ENCODE results near the gene ITGB3BP. TPM values are rescaled to one million over a fixed set of nuclear protein-coding genes. Genes with fewer than 3 reads are reported as not detected.

The ITGB3BP gene
- total RNA-seq, 1 experiment from 2014 or later: 23.6 TPM

DNA sequence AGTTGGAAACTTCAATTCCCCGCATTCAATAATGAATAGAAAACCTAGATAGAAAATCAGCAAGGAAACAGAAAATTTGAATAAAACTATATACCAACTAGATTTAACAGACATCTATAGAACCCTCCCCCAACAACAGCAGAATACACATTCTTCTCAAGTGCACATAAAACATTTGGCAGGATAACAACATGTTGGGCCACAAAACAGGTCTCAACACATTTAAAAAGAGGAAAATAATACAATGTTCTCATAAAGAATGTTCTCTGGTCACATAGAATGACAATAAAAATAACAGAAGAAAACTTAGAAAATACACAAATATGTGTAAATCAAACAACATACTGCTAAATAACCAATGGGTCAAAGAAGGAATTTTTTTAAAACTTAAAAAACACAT, 24.9 kb downstream of the ITGB3BP start:
- intact Hi-C loops (cut with micrococcal nuclease; ENCODE audit: unreplicated experiment): no loop called here
- POLR2A ChIA-PET: no interaction called here

DNA sequence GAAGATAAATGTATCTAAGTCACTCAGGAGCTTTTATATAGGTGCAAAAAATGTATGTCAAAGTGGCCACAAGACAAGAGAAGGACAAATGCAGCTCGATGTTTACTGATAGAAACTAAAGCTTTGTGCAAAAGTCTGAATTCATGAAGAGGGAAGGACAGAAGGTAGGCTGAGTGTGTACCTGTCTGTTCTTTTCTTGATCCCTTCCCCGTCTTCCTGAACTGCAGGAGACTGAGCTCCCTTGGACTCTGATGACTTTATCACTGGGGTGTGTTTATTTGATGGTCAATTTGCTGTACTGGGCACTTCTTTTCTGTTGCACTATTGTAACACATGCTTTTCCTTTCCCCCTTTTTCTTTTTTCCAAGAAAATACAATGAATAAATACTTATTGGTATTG, 25.4 kb downstream of the ITGB3BP start:
- POLR2A ChIA-PET: no interaction called here
- no peak overlapping the region for H3K4me3 Mint-ChIP-seq (ENCODE audit: unreplicated experiment)
- no TSS peak for BruUV-seq (replicated peaks)
- CTCF ChIA-PET: no interaction called here
- no peaks in the 10 kb centered on the region for H3K4me1 Mint-ChIP-seq (ENCODE audit: low read depth, unreplicated experiment)
- Histone ChIP-seq H3K4me3 (ENCODE audit: low read depth, low read length) (no peak overlapping the region), H3K27me3 (replicated peaks; ENCODE audit: control insufficient read depth, insufficient read depth, low read length) (no peaks in the 10 kb centered on the region), H3K36me3 (ENCODE audit: control insufficient read depth, insufficient read depth, low read length) (no peaks in the 10 kb centered on the region), H3K4me1 (no peaks in the 10 kb centered on the region), H3K9me3 (no peaks in the 10 kb centered on the region)
- TF ChIP-seq, protein P1, sequence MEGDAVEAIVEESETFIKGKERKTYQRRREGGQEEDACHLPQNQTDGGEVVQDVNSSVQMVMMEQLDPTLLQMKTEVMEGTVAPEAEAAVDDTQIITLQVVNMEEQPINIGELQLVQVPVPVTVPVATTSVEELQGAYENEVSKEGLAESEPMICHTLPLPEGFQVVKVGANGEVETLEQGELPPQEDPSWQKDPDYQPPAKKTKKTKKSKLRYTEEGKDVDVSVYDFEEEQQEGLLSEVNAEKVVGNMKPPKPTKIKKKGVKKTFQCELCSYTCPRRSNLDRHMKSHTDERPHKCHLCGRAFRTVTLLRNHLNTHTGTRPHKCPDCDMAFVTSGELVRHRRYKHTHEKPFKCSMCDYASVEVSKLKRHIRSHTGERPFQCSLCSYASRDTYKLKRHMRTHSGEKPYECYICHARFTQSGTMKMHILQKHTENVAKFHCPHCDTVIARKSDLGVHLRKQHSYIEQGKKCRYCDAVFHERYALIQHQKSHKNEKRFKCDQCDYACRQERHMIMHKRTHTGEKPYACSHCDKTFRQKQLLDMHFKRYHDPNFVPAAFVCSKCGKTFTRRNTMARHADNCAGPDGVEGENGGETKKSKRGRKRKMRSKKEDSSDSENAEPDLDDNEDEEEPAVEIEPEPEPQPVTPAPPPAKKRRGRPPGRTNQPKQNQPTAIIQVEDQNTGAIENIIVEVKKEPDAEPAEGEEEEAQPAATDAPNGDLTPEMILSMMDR (IDR thresholded peaks at IDR 0.05; ENCODE audit: insufficient read depth in 1 of 2, low read depth in 1 of 2, low read length in 1 of 2, severe bottlenecking in 1 of 2, unreplicated experiment in 1 of 2): no peak
- H3K9me3 Mint-ChIP-seq (ENCODE audit: unreplicated experiment): no peaks in the 10 kb centered on the region
- no peak for DNase-seq
- H3K27me3 Mint-ChIP-seq (ENCODE audit: insufficient read depth, unreplicated experiment): no peaks in the 10 kb centered on the region
- no peaks in the 10 kb centered on the region for H3K36me3 Mint-ChIP-seq (ENCODE audit: insufficient read depth, unreplicated experiment)
- intact Hi-C loops (cut with micrococcal nuclease; ENCODE audit: unreplicated experiment): no loop called here
- no peak overlapping the region for H3K27ac Mint-ChIP-seq (ENCODE audit: unreplicated experiment)

More for the DNA sequence above, 24.9 kb downstream of the ITGB3BP start:
- no peak for DNase-seq
- no peak overlapping the region for H3K4me3 ChIP-seq (ENCODE audit: low read depth, low read length)
- CTCF ChIA-PET: no interaction called here
- Mint-ChIP-seq H3K27me3 (ENCODE audit: insufficient read depth, unreplicated experiment) (no peaks in the 10 kb centered on the region), H3K27ac (ENCODE audit: unreplicated experiment) (no peak overlapping the region), H3K4me1 (ENCODE audit: low read depth, unreplicated experiment) (no peaks in the 10 kb centered on the region), H3K4me3 (ENCODE audit: unreplicated experiment) (no peak overlapping the region), H3K9me3 (ENCODE audit: unreplicated experiment) (no peaks in the 10 kb centered on the region), H3K36me3 (ENCODE audit: insufficient read depth, unreplicated experiment) (no peaks in the 10 kb centered on the region)
- no TSS peak for BruUV-seq (replicated peaks)
- no peaks in the 10 kb centered on the region for H3K36me3 ChIP-seq (ENCODE audit: control insufficient read depth, insufficient read depth, low read length)
- TF ChIP-seq, protein P1 (IDR thresholded peaks at IDR 0.05; ENCODE audit: insufficient read depth in 1 of 2, low read depth in 1 of 2, low read length in 1 of 2, severe bottlenecking in 1 of 2, unreplicated experiment in 1 of 2): no peak
- H3K4me1 ChIP-seq: no peaks in the 10 kb centered on the region
- no peaks in the 10 kb centered on the region for H3K9me3 ChIP-seq
- H3K27me3 ChIP-seq (replicated peaks; ENCODE audit: control insufficient read depth, insufficient read depth, low read length): no peaks in the 10 kb centered on the region

DNA sequence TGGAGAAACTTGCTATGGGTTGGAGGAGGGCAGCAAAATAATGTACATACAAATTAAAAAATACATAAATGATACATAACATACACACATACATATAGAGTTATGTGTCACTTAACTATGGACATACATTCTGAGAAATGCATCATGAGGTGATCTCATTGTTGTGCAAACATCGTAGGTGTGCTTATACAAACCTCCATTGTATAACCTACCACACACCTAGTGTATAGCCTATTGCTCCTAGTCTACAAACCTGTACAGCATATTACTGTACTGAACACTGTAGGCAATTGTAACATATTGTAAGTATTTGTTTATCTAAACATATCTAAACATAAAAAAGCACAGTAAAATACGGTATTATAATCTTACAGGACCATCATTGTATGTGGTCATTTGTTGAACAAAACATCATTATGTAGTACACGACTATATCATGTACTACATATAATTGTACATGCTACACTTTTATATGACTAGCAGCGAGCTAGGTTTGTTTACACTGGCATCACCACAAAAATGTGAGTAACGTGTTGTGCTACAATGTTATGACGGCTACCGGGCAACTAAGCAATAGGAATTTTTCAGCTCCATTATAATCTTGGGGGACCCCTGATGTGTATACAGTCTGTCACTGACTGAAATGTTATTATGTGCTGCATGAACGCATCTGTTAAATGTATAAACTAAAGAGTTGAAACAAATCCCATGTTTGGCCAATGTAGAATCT, 35.5 kb downstream of the ITGB3BP start:
- ChIA-PET CTCF (no interaction called here), POLR2A (no interaction called here)
- TF ChIP-seq, protein P1 (IDR thresholded peaks at IDR 0.05; ENCODE audit: insufficient read depth in 1 of 2, low read depth in 1 of 2, low read length in 1 of 2, severe bottlenecking in 1 of 2, unreplicated experiment in 1 of 2): no peak
- Mint-ChIP-seq H3K9me3 (ENCODE audit: unreplicated experiment) (no peaks in the 10 kb centered on the region), H3K27me3 (ENCODE audit: insufficient read depth, unreplicated experiment) (no peaks in the 10 kb centered on the region), H3K27ac (ENCODE audit: unreplicated experiment) (no peak overlapping the region), H3K4me1 (ENCODE audit: low read depth, unreplicated experiment) (no peaks in the 10 kb centered on the region), H3K36me3 (ENCODE audit: insufficient read depth, unreplicated experiment) (no peaks in the 10 kb centered on the region), H3K4me3 (ENCODE audit: unreplicated experiment) (no peak overlapping the region)
- DNase-seq: no peak
- Histone ChIP-seq H3K9me3 (no peaks in the 10 kb centered on the region), H3K4me1 (no peaks in the 10 kb centered on the region), H3K27me3 (replicated peaks; ENCODE audit: control insufficient read depth, insufficient read depth, low read length) (no peaks in the 10 kb centered on the region), H3K36me3 (ENCODE audit: control insufficient read depth, insufficient read depth, low read length) (no peaks in the 10 kb centered on the region), H3K4me3 (ENCODE audit: low read depth, low read length) (no peak overlapping the region)
- no TSS peak for BruUV-seq (replicated peaks)
- intact Hi-C loops (cut with micrococcal nuclease; ENCODE audit: unreplicated experiment): no loop called here
